Ureter (tissue), 1 donor: ENCODE measurements around the gene CDC6. TPM values are rescaled to one million over a fixed set of nuclear protein-coding genes. Genes with fewer than 3 reads are reported as not detected.

ENCODE experiments used
- DNase-seq: peaks from one replicate; pipeline ENCODE4 v3.0.0-alpha.2; 2020; ENCODE audit warnings: low spot score
- total RNA-seq: library from RNA; stranded (reverse); gene quantifications from one replicate; pipeline ENCODE4 v1.2.4, GENCODE V29; 2023
- donor health status: DM: yes; HTN: yes; CAD: no.

The CDC6 gene
- total RNA-seq, 1 donor from 2014 or later: 3.1 TPM

GRCh38 chr17:40323391-40324381 lies 36.0 kb downstream of the CDC6 start:
- DNase-seq: no peak

GRCh38 chr17:40325156-40326013 lies 37.7 kb downstream of the CDC6 start:
- no peak for DNase-seq

GRCh38 chr17:40326014-40326831 lies 38.5 kb downstream of the CDC6 start:
- no peak for DNase-seq

- no peak for DNase-seq
Measured at GRCh38 chr17:40326832-40327199, 39.1 kb downstream of the CDC6 start.

- DNase-seq: no peak
Measured at GRCh38 chr17:40327244-40327729, 39.6 kb downstream of the CDC6 start.

GRCh38 chr17:40327735-40328385 lies 40.2 kb downstream of the CDC6 start:
- no peak for DNase-seq

- no peak for DNase-seq
Measured at GRCh38 chr17:40328386-40328766, 40.7 kb downstream of the CDC6 start.

- DNase-seq: no peak
Measured at GRCh38 chr17:40329839-40330794, 42.4 kb downstream of the CDC6 start.

GRCh38 chr17:40330850-40331470 lies 43.3 kb downstream of the CDC6 start:
- no peak for DNase-seq

- peak; percentile 85 for DNase-seq
Measured at GRCh38 chr17:40331743-40332641, 44.3 kb downstream of the CDC6 start.

- DNase-seq: no peak
Measured at GRCh38 chr17:40333781-40334448, 46.2 kb downstream of the CDC6 start.

GRCh38 chr17:40335620-40336019 lies 47.9 kb downstream of the CDC6 start:
- DNase-seq: no peak

GRCh38 chr17:40337351-40337750 lies 49.7 kb downstream of the CDC6 start:
- no peak for DNase-seq

- no peak for DNase-seq
Measured at GRCh38 chr17:40338058-40338457, 50.4 kb downstream of the CDC6 start.

GRCh38 chr17:40338941-40339649 lies 51.4 kb downstream of the CDC6 start:
- DNase-seq: no peak

- DNase-seq: no peak
Measured at GRCh38 chr17:40340327-40340726, 52.6 kb downstream of the CDC6 start.
